Esophagus squamous epithelium (tissue), 5 donors: Measurements from ENCODE around the gene IGDCC3. TPM values are rescaled to one million over a fixed set of nuclear protein-coding genes. Genes with fewer than 3 reads are reported as not detected.

Experiments
- DNase-seq: peaks from one replicate; lab custom pipeline; 2025; lab: John Stamatoyannopoulos, UW
- H3K27ac ChIP-seq, 4 donors: fragments of 200-600 bp; sonication (generic); one replicate each; pipeline ENCODE4 v1.5.1; 2016 to 2019; ENCODE audit warnings: mild to moderate bottlenecking in 1 of 4
- H3K27me3 ChIP-seq, 4 donors: fragments of 200-600 bp; sonication (generic); 1 replicate in 3 of 4; 2 replicates in 1 of 4; pipeline versions ENCODE4 v1.5.1 to v1.6.0; 2017 to 2021; ENCODE audit warnings: antibody characterized with exemption in 1 of 4
- H3K36me3 ChIP-seq, 3 donors: fragments of 200-600 bp; sonication (generic); one replicate each; pipeline ENCODE4 v1.5.1; 2016 to 2019
- H3K4me1 ChIP-seq, 3 donors: fragments of 200-600 bp; sonication (generic); one replicate each; pipeline ENCODE4 v1.5.1; 2017 to 2019
- H3K4me3 ChIP-seq, 4 donors: fragments of 200-600 bp; sonication (generic); 1 replicate in 3 of 4; 2 replicates in 1 of 4; pipeline ENCODE4 v1.5.1; 2016 to 2019; ENCODE audit warnings: mild to moderate bottlenecking in 2 of 4, moderate library complexity in 1 of 4
- H3K9me3 ChIP-seq, 3 donors: fragments of 200-600 bp; sonication (generic); one replicate each; pipeline ENCODE4 v1.5.1; 2016 to 2019
- CTCF ChIP-seq, 6 experiments: fragments of 450-650 bp in 4 of 6; fragments of 200-600 bp in 2 of 6; sonication (generic) in 2 of 6; IDR thresholded peaks; one replicate each; pipeline ENCODE4 v1.5.1; 2016 to 2019; ENCODE audit warnings: antibody characterized with exemption in 6 of 6, mild to moderate bottlenecking in 4 of 6, moderate library complexity in 4 of 6
- POLR2A ChIP-seq, 4 donors: fragments of 450-650 bp; IDR thresholded peaks; one replicate each; pipeline ENCODE4 v1.6.1; 2017; ENCODE audit warnings: antibody characterized with exemption in 4 of 4, mild to moderate bottlenecking in 4 of 4, moderate library complexity in 3 of 4
- WGBS, 2 donors: methylation state at CpG; one replicate each; pipeline ENCODE4 v1.1.5; 2018; 5-methylcytosine and 5-hydroxymethylcytosine counted together
- intact Hi-C: fragments of 100-400 bp; cut with DNase I; formaldehyde crosslinking; loops from one replicate; pipeline ENCODE4 v1.15.0; 2022
- total RNA-seq, 4 donors: library from RNA; depleted of rRNA; stranded (reverse); fragments of >200 nt; gene quantifications; one replicate each; pipeline ENCODE4 v1.1.0, GENCODE V29; 2016
- donor health status: DM: yes; HTN: yes; CAD: no.

IGDCC3 gene
- total RNA-seq, 4 donors from 2014 or later = not detected

GRCh38 chr15:65338366-65338765, 39.4 kb downstream of the IGDCC3 start:
- DNase-seq = no peak
- no peak for TF ChIP-seq CTCF (IDR thresholded peaks at IDR 0.05)
- TF ChIP-seq POLR2A (IDR thresholded peaks at IDR 0.05) = no peak
- no peaks in the 10 kb centered on the region for H3K4me1 ChIP-seq
- no peaks in the 10 kb centered on the region for H3K9me3 ChIP-seq
- no peaks in the 10 kb centered on the region for H3K36me3 ChIP-seq
- peaks cover 0 to 48% (median 1%) of the 10 kb centered on the region in 4 donors for H3K27me3 ChIP-seq
- H3K27ac ChIP-seq = no peak overlapping the region
- intact Hi-C loops = no loop called here
- 64 to 76% methylated on average over 2 to 3 of the region's 3 CpGs for WGBS, 2 donors
- no peak overlapping the region for H3K4me3 ChIP-seq

GRCh38 chr15:65337436-65338070, 40.2 kb downstream of the IGDCC3 start:
- no peaks in the 10 kb centered on the region for H3K9me3 ChIP-seq
- H3K36me3 ChIP-seq = no peaks in the 10 kb centered on the region
- TF ChIP-seq CTCF (IDR thresholded peaks at IDR 0.05) (no peak), POLR2A (IDR thresholded peaks at IDR 0.05) (no peak)
- no peak for DNase-seq
- H3K4me1 ChIP-seq = no peaks in the 10 kb centered on the region
- intact Hi-C loops = no loop called here
- H3K27me3 ChIP-seq = peaks cover 0 to 53% (median 1%) of the 10 kb centered on the region in 4 donors
- 38 to 100% methylated on average over 1 to 4 of the region's 6 CpGs for WGBS, 2 donors
- no peak overlapping the region for H3K27ac ChIP-seq
- no peak overlapping the region for H3K4me3 ChIP-seq

DNA sequence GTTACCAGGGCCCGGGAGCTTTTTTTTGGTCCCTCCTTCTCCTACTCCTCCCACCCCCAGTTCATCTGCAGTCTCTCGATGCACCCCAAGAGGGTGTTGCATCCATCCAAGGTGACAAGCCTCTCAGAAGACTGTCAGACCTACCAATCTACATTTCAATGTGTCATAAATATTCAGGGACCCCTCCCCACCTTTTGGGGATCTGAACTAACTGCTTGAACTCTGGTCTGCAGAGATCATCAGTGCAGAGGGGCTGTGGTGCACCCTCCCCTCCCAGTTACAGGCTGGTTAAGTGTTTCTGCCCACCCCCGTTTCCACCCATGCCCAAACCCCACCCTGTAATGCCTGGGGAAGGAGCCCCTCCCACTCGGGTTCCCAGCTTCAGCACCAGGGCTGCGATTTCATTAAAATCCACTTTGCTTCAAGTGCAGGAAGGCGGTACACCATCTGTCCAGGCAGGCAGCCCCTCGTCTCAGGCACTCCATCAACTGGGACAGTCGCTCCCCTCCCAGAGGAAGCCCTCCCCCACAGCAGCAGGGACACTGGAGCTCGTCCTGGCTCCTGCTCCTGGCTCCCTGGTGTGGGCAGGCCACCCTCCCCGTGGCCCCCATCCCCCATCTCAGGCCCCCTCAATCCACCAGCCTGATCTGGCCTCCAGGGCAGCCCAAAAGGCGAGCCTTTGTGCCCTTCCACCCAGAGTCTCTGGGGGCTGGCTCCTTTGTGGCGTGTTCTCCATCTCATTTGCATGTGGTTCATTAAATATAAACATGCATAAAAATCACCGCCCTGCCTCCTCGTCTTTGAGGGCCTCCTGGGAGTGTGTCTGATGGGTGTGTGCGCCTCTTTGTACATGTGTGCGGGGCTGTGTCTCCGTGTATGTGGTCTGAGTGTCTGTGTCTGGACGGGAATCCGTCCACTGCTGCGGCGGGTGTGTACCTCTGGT, 41.0 kb downstream of the IGDCC3 start:
- no peak for DNase-seq
- WGBS, 2 donors = 35 to 52% methylated on average over 4 to 18 of the region's 21 CpGs
- H3K4me3 ChIP-seq = no peak overlapping the region
- TF ChIP-seq CTCF (IDR thresholded peaks at IDR 0.05) = no peak
- TF ChIP-seq POLR2A (IDR thresholded peaks at IDR 0.05) = no peak
- H3K27ac ChIP-seq = no peak overlapping the region
- H3K27me3 ChIP-seq = peaks cover 0 to 53% (median 1%) of the 10 kb centered on the region in 4 donors
- H3K9me3 ChIP-seq = no peaks in the 10 kb centered on the region
- H3K4me1 ChIP-seq = no peaks in the 10 kb centered on the region
- intact Hi-C loops = no loop called here
- no peaks in the 10 kb centered on the region for H3K36me3 ChIP-seq

GRCh38 chr15:65335278-65336055, 42.3 kb downstream of the IGDCC3 start:
- no peaks in the 10 kb centered on the region for H3K9me3 ChIP-seq
- 77 to 88% methylated on average over 10 to 17 of the region's 19 CpGs for WGBS, 2 donors
- H3K27me3 ChIP-seq = peaks cover 0 to 53% (median 0%) of the 10 kb centered on the region in 4 donors
- H3K36me3 ChIP-seq = no peaks in the 10 kb centered on the region
- H3K4me3 ChIP-seq = no peak overlapping the region
- no peak for TF ChIP-seq CTCF (IDR thresholded peaks at IDR 0.05)
- no peaks in the 10 kb centered on the region for H3K4me1 ChIP-seq
- H3K27ac ChIP-seq = no peak overlapping the region
- no peak for DNase-seq
- intact Hi-C loops = no loop called here
